HEK293 (cell line): ENCODE data around the gene SLFN5.
A peak's percentile ranks its signal among the peaks of the same experiment; 100 is the strongest.

Experiments used
- CTCF ChIA-PET: fragments of 350-600 bp; formaldehyde crosslinking; extraction: SDS; loops from one replicate; lab custom pipeline; 2021; ENCODE audit warnings: antibody characterized with exemption; lab: Yijun Ruan, JAX
- POLR2A ChIA-PET: fragments of 300-600 bp; formaldehyde crosslinking; extraction: SDS; loops from one replicate; lab custom pipeline; 2020; ENCODE audit warnings: antibody characterized with exemption, inconsistent platforms; lab: Yijun Ruan, JAX
- H3K27ac ChIP-seq: fragments of 200-500 bp; sonication (Bioruptor generic); 2 replicates; pipeline ENCODE4 v1.5.1; 2014; ENCODE audit warnings: low read depth, low read length, control low read depth, inconsistent platforms; ENCODE audit errors: extremely low read depth
- H3K36me3 ChIP-seq, 2 experiments: fragments of 200-500 bp in 1 of 2; sonication (Bioruptor generic) in 1 of 2; 1 replicate in 1 of 2; 2 replicates in 1 of 2; pipeline ENCODE4 v1.5.1; 2014 to 2017; ENCODE audit warnings: inconsistent platforms in 2 of 2, low read length in 2 of 2; ENCODE audit not compliant: control insufficient read depth in 2 of 2, insufficient read depth in 1 of 2
- H3K4me1 ChIP-seq: fragments of 200-500 bp; sonication (Bioruptor generic); 2 replicates; pipeline ENCODE4 v1.5.1; 2014; ENCODE audit warnings: mild to moderate bottlenecking, low read length, inconsistent platforms; ENCODE audit not compliant: control insufficient read depth, insufficient read depth
- H3K4me3 ChIP-seq: 2 replicates; pipeline ENCODE4 v1.5.1; 2011; ENCODE audit warnings: low read depth, mild to moderate bottlenecking, control low read depth, low read length, moderate library complexity
- H3K9me3 ChIP-seq: fragments of 200-500 bp; sonication (Bioruptor generic); 2 replicates; pipeline ENCODE4 v1.5.1; 2014; ENCODE audit warnings: low read depth, low read length, inconsistent platforms; ENCODE audit not compliant: control insufficient read depth, insufficient read depth
- BCL11A ChIP-seq: fragments of 450-650 bp; formaldehyde crosslinking; IDR thresholded peaks from 2 replicates; pipeline ENCODE4 v1.5.1; 2016; ENCODE audit warnings: low read depth, missing biosample characterization, missing genetic modification characterization
- GFI1B ChIP-seq: fragments of 450-650 bp; formaldehyde crosslinking; IDR thresholded peaks from 2 replicates; pipeline ENCODE4 v1.5.1; 2016; ENCODE audit warnings: missing biosample characterization, missing genetic modification characterization
- GLI2 ChIP-seq: fragments of 450-650 bp; formaldehyde crosslinking; IDR thresholded peaks from 2 replicates; pipeline ENCODE4; 2017; ENCODE audit warnings: missing biosample characterization, missing genetic modification characterization, low read depth, borderline replicate concordance
- HOXC10 ChIP-seq: sonication (generic); formaldehyde crosslinking; IDR thresholded peaks from 2 replicates; pipeline ENCODE4 v1.8.1; 2023; ENCODE audit warnings: mild to moderate bottlenecking, missing genetic modification reagents
- MYNN ChIP-seq: fragments of 450-650 bp; formaldehyde crosslinking; IDR thresholded peaks from 2 replicates; pipeline ENCODE4 v1.5.1; 2016; ENCODE audit warnings: missing biosample characterization, missing genetic modification characterization, borderline replicate concordance
- OSR2 ChIP-seq: fragments of 450-650 bp; formaldehyde crosslinking; IDR thresholded peaks from 2 replicates; pipeline ENCODE4 v1.5.1; 2016; ENCODE audit warnings: missing biosample characterization, missing genetic modification characterization
- TRIM28 ChIP-seq: IDR thresholded peaks from 2 replicates; pipeline ENCODE4 v1.6.1; 2011; ENCODE audit warnings: low read length, control low read depth, borderline replicate concordance
- ZNF10 ChIP-seq: fragments of 450-650 bp; formaldehyde crosslinking; IDR thresholded peaks from 2 replicates; pipeline ENCODE4 v1.5.1; 2017; ENCODE audit warnings: missing biosample characterization, missing genetic modification characterization
- ZNF175 ChIP-seq: fragments of 450-650 bp; formaldehyde crosslinking; IDR thresholded peaks from 2 replicates; pipeline ENCODE4 v1.5.1; 2016; ENCODE audit warnings: missing biosample characterization, missing genetic modification characterization
- ZNF202 ChIP-seq: fragments of 450-650 bp; formaldehyde crosslinking; IDR thresholded peaks from 2 replicates; pipeline ENCODE4 v1.5.1; 2016; ENCODE audit warnings: missing biosample characterization, missing genetic modification characterization, borderline replicate concordance
- ZNF292 ChIP-seq: fragments of 450-650 bp; formaldehyde crosslinking; IDR thresholded peaks from 2 replicates; pipeline ENCODE4 v1.5.1; 2016; ENCODE audit warnings: low read depth, missing biosample characterization, missing genetic modification characterization, borderline replicate concordance
- ZNF354C ChIP-seq: fragments of 450-650 bp; formaldehyde crosslinking; IDR thresholded peaks from 2 replicates; pipeline ENCODE4 v1.5.1; 2016; ENCODE audit warnings: missing biosample characterization, missing genetic modification characterization, low read depth, borderline replicate concordance
- ZNF391 ChIP-seq: fragments of 450-650 bp; formaldehyde crosslinking; IDR thresholded peaks from 2 replicates; pipeline ENCODE4 v1.5.1; 2016; ENCODE audit warnings: low read depth, missing biosample characterization, missing genetic modification characterization, borderline replicate concordance
- ZNF416 ChIP-seq: fragments of 450-650 bp; formaldehyde crosslinking; IDR thresholded peaks from 2 replicates; pipeline ENCODE4 v1.5.1; 2016; ENCODE audit warnings: missing biosample characterization, missing genetic modification characterization
- ZNF521 ChIP-seq: fragments of 450-650 bp; formaldehyde crosslinking; IDR thresholded peaks from 2 replicates; pipeline ENCODE4 v1.5.1; 2017; ENCODE audit warnings: missing biosample characterization, mild to moderate bottlenecking, missing genetic modification characterization
- ZNF658 ChIP-seq: fragments of 450-650 bp; formaldehyde crosslinking; IDR thresholded peaks from 2 replicates; pipeline ENCODE4; 2016; ENCODE audit warnings: missing biosample characterization, missing genetic modification characterization
- ZNF776 ChIP-seq: fragments of 450-650 bp; formaldehyde crosslinking; IDR thresholded peaks from 2 replicates; pipeline ENCODE4 v1.5.0; 2017; ENCODE audit warnings: missing biosample characterization, missing genetic modification characterization, borderline replicate concordance
- ZNF785 ChIP-seq: fragments of 450-650 bp; formaldehyde crosslinking; IDR thresholded peaks from 2 replicates; pipeline ENCODE4 v1.5.1; 2016; ENCODE audit warnings: missing biosample characterization, missing genetic modification characterization
- TF ChIP-seq, protein P1 (sequence below): fragments of 450-650 bp; formaldehyde crosslinking; IDR thresholded peaks from 2 replicates; pipeline ENCODE4 v1.5.1; 2016; ENCODE audit warnings: missing biosample characterization, missing genetic modification characterization
- TF ChIP-seq, protein P2 (sequence below): fragments of 450-650 bp; formaldehyde crosslinking; IDR thresholded peaks from 2 replicates; pipeline ENCODE4 v1.5.1; 2016; ENCODE audit warnings: missing biosample characterization, missing genetic modification characterization
- TF ChIP-seq, protein P3 (sequence below): fragments of 450-650 bp; formaldehyde crosslinking; IDR thresholded peaks from 2 replicates; pipeline ENCODE4 v1.5.1; 2016; ENCODE audit warnings: missing biosample characterization, missing genetic modification characterization
- TF ChIP-seq, protein P4 (sequence below): fragments of 450-650 bp; formaldehyde crosslinking; IDR thresholded peaks from 2 replicates; pipeline ENCODE4 v1.5.1; 2017; ENCODE audit warnings: missing biosample characterization, missing genetic modification characterization

SLFN5 gene

DNA sequence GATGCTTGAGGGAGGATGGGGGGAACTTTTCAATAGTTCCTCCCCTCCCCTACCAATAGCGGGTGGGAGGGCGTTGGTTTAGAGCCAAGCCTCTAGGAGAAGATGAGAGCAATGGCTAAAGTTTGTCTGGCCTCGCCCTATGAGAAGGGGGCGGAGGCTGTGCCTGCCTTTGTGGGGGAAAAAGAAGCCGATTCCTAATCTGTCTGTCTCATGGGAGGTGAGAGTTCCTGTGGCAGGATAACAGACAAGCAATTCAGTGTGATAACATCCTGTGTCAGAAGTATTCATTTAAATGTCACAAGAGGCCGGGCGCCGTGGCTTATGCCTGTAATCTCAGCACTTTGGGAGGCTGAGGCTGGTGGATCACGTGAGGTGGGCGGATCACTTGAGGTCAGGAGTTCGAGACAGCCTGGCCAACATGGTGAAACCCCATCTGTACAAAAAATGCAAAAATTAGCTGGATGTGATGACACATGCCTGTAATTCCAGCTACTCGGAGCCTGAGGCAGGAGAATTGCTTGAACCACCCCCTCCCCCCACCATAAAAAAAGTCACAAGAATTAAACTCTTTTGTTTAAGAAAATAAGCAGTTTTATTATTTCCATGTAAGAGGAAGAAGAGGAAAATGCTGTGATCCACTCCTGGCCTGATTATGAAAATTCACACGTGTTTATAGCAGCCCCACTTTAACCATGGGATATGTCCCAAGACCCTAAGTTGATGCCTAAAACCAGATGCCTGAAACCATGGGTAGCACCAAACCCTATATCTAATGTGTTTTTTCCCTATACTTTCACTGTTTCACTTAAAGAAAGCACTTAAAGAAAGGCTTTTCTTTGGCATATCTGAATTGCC is 1.7 kb downstream of the SLFN5 start (continued):
- TF ChIP-seq, protein P1, sequence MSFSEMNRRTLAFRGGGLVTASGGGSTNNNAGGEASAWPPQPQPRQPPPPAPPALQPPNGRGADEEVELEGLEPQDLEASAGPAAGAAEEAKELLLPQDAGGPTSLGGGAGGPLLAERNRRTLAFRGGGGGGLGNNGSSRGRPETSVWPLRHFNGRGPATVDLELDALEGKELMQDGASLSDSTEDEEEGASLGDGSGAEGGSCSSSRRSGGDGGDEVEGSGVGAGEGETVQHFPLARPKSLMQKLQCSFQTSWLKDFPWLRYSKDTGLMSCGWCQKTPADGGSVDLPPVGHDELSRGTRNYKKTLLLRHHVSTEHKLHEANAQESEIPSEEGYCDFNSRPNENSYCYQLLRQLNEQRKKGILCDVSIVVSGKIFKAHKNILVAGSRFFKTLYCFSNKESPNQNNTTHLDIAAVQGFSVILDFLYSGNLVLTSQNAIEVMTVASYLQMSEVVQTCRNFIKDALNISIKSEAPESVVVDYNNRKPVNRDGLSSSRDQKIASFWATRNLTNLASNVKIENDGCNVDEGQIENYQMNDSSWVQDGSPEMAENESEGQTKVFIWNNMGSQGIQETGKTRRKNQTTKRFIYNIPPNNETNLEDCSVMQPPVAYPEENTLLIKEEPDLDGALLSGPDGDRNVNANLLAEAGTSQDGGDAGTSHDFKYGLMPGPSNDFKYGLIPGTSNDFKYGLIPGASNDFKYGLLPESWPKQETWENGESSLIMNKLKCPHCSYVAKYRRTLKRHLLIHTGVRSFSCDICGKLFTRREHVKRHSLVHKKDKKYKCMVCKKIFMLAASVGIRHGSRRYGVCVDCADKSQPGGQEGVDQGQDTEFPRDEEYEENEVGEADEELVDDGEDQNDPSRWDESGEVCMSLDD (tag by site-specific recombination), result 0 out of 2 replicates have a peak, but pooled peaks have one; percentile 15

DNA sequence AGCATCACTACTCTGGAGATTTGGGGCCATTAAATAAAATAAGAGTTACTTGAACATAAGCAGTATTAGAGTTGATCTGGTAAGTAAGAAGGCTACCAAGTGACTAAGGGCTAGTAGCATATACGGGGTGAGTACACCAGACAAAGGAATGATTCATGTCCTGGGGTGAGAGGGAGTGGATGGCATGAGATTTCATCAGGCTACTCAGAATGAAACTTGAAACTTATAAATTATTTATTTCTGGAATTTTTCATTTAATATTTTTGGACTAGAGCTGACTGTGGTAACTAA is 2.3 kb downstream of the SLFN5 start:
- Histone ChIP-seq H3K9me3 (no peaks in the 10 kb centered on the region), H3K4me3 (no peak overlapping the region), H3K4me1 (peaks cover 23% of the 10 kb centered on the region), H3K36me3 (peaks cover 0 to 10% of the 10 kb centered on the region in 2 experiments; a peak in 1 of 3 replicates)
- ChIA-PET CTCF (no interaction called here), POLR2A (interaction anchor here (0.9 to 3.2 kb wide), 2 partner anchors 128 to 188 kb away, joined by 3 to 17 read pairs; partner anchors contain the start of gene SLFN11)
- TF ChIP-seq, protein P2, sequence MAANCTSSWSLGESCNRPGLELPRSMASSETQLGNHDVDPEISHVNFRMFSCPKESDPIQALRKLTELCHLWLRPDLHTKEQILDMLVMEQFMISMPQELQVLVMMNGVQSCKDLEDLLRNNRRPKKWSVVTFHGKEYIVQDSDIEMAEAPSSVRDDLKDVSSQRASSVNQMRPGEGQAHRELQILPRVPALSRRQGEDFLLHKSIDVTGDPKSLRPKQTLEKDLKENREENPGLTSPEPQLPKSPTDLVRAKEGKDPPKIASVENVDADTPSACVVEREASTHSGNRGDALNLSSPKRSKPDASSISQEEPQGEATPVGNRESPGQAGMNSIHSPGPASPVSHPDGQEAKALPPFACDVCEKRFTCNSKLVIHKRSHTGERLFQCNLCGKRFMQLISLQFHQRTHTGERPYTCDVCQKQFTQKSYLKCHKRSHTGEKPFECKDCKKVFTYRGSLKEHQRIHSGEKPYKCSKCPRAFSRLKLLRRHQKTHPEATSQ, result no peak
- TF ChIP-seq OSR2 (tag by site-specific recombination), result peak; percentile 63
- TF ChIP-seq, all 188 proteins: peak for 1
- peak overlapping the region; percentile 93 for H3K27ac ChIP-seq

DNA sequence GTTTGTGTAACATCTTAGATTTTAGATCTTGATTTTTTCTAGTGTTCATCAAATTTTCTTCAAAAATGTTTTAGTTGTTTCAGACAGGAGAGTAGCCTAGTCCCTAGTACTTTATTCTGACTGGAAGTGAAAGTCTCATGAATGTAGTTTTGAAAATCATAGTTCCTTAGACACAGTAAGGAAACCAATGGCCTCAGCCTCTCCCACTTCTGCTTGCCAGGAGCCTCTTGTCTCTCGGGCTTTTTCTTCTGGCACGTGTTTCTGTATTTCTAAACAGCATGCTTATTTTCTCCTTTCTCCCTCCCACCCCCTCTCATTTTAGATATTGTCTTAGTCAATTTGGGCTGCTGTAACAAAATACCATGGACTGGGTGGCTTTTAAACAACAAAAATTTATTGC is 9.8 kb downstream of the SLFN5 start:
- ChIA-PET POLR2A (no interaction called here), CTCF (interaction anchor here (1.0 to 1.1 kb wide), 2 partner anchors 10 to 60 kb away, joined by 3 to 7 read pairs; partner anchors contain the start of gene SLFN5)
- no peak overlapping the region for H3K27ac ChIP-seq
- TF ChIP-seq GFI1B (tag by site-specific recombination) (no peak), ZNF776 (tag by site-specific recombination) (no peak), ZNF416 (no peak), ZNF658 (no peak), ZNF354C (tag by site-specific recombination) (no peak), HOXC10 (CRISPR knock-in tag) (no peak), ZNF391 (no peak), ZNF202 (tag by site-specific recombination) (no peak), ZNF292 (tag by site-specific recombination) (no peak), ZNF521 (tag by site-specific recombination) (no peak), TRIM28 (no peak), GLI2 (tag by site-specific recombination) (no peak), ZNF785 (tag by site-specific recombination) (no peak), MYNN (no peak), BCL11A (tag by site-specific recombination) (no peak), ZNF10 (no peak), ZNF175 (tag by site-specific recombination) (no peak)
- TF ChIP-seq, protein P3, sequence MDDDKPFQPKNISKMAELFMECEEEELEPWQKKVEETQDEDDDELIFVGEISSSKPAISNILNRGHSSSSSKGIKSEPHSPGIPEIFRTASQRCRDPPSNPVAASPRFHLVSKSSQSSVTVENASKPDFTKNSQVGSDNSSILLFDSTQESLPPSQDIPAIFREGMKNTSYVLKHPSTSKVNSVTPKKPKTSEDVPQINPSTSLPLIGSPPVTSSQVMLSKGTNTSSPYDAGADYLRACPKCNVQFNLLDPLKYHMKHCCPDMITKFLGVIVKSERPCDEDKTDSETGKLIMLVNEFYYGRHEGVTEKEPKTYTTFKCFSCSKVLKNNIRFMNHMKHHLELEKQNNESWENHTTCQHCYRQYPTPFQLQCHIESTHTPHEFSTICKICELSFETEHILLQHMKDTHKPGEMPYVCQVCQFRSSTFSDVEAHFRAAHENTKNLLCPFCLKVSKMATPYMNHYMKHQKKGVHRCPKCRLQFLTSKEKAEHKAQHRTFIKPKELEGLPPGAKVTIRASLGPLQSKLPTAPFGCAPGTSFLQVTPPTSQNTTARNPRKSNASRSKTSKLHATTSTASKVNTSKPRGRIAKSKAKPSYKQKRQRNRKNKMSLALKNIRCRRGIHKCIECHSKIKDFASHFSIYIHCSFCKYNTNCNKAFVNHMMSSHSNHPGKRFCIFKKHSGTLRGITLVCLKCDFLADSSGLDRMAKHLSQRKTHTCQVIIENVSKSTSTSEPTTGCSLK, result no peak
- TF ChIP-seq, protein P4, sequence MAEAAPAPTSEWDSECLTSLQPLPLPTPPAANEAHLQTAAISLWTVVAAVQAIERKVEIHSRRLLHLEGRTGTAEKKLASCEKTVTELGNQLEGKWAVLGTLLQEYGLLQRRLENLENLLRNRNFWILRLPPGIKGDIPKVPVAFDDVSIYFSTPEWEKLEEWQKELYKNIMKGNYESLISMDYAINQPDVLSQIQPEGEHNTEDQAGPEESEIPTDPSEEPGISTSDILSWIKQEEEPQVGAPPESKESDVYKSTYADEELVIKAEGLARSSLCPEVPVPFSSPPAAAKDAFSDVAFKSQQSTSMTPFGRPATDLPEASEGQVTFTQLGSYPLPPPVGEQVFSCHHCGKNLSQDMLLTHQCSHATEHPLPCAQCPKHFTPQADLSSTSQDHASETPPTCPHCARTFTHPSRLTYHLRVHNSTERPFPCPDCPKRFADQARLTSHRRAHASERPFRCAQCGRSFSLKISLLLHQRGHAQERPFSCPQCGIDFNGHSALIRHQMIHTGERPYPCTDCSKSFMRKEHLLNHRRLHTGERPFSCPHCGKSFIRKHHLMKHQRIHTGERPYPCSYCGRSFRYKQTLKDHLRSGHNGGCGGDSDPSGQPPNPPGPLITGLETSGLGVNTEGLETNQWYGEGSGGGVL (tag by site-specific recombination), result no peak
- H3K4me1 ChIP-seq, result peaks cover 19% of the 10 kb centered on the region
- H3K36me3 ChIP-seq, result peaks cover 0 to 3% of the 10 kb centered on the region in 2 experiments; a peak in 1 of 3 replicates
- no peak overlapping the region for H3K4me3 ChIP-seq
- H3K9me3 ChIP-seq, result no peaks in the 10 kb centered on the region
